A549 (cell line): ENCODE data around the gene AFF1. TPM values are rescaled to one million over a fixed set of nuclear protein-coding genes. Genes with fewer than 3 reads are reported as not detected.
"Not testable (repeated sequence)": the region's sequence is repeated elsewhere in the genome, so short reads cannot be mapped to it uniquely, and the experiment has no call there.

Experiments
- ATAC-seq, 2 experiments: fragments of 200-7000 bp in 1 of 2; fragments of >200 bp in 1 of 2; cut with Nextera tagmentation in 1 of 2; cut with Tn5 transposase in 1 of 2; 3 replicates each; pipeline versions ENCODE4 v1.8.0 to v1.9.1; 2018 to 2020; ENCODE audit warnings: mild to moderate bottlenecking in 1 of 2, moderate library complexity in 1 of 2
- CTCF ChIA-PET: fragments of 300-600 bp; sonication (Branson Sonifier 250); formaldehyde crosslinking; extraction: SDS; loops from one replicate; lab custom pipeline; 2021; ENCODE audit warnings: antibody characterized with exemption, inconsistent platforms; lab: Yijun Ruan, JAX
- POLR2A ChIA-PET: fragments of 350-600 bp; formaldehyde crosslinking; extraction: SDS; loops from one replicate; lab custom pipeline; 2021; ENCODE audit warnings: antibody characterized with exemption, inconsistent platforms; lab: Yijun Ruan, JAX
- DNase-seq, 2 experiments: peaks; one replicate each; pipeline versions ENCODE4 v3.0.0 to v3.0.0-alpha.2; 2011 to 2016; ENCODE audit warnings: low read depth in 1 of 2, low spot score in 1 of 2
- FAIRE-seq: peaks from 2 replicates; lab custom pipeline; 2011; peaks lifted over from hg19 to GRCh38; lab: Jason Lieb, UNC
- H3K27ac ChIP-seq, 2 experiments: fragments of >200 bp; sonication (Bioruptor Twin); formaldehyde crosslinking; 3 replicates each; pipeline ENCODE4 v1.5.1; 2016 to 2017
- H3K4me1 ChIP-seq: fragments of >200 bp; sonication (Bioruptor Twin); formaldehyde crosslinking; 3 replicates; pipeline ENCODE4 v1.6.1; 2016
- H3K4me2 ChIP-seq: fragments of >200 bp; sonication (Bioruptor Twin); formaldehyde crosslinking; 3 replicates; pipeline ENCODE4 v1.6.1; 2016
- H3K4me3 ChIP-seq: fragments of >200 bp; sonication (Bioruptor Twin); formaldehyde crosslinking; 3 replicates; pipeline ENCODE4 v1.5.1; 2016
- H3K9me3 ChIP-seq: fragments of >200 bp; sonication (Bioruptor Twin); formaldehyde crosslinking; 3 replicates; pipeline ENCODE4 v1.6.1; 2016
- CBX2 ChIP-seq: fragments of 200-600 bp; sonication (generic); IDR thresholded peaks from 2 replicates; pipeline ENCODE4 v1.6.1; 2016; ENCODE audit warnings: low read depth, mild to moderate bottlenecking, borderline replicate concordance
- CBX8 ChIP-seq: fragments of 200-600 bp; sonication (generic); IDR thresholded peaks from 2 replicates; pipeline ENCODE4 v1.6.1; 2016
- CEBPB ChIP-seq, 2 experiments: fragments of >200 bp in 1 of 2; sonication (Bioruptor Twin) in 1 of 2; formaldehyde crosslinking in 1 of 2; IDR thresholded peaks; 2 replicates each; pipeline ENCODE4 v1.6.1; 2012 to 2016
- CHD2 ChIP-seq: fragments of 150-350 bp; IDR thresholded peaks from 2 replicates; pipeline ENCODE4 v1.6.1; 2014; ENCODE audit warnings: low read length; ENCODE audit not compliant: partially characterized antibody
- CHD4 ChIP-seq: fragments of 200-600 bp; sonication (generic); IDR thresholded peaks from 2 replicates; pipeline ENCODE4 v1.6.1; 2016; ENCODE audit warnings: antibody characterized with exemption, mild to moderate bottlenecking, borderline replicate concordance
- EHF ChIP-seq: fragments of 250-450 bp; sonication (Bioruptor Pico); IDR thresholded peaks from 2 replicates; pipeline ENCODE4 v1.5.0; 2020; ENCODE audit warnings: mild to moderate bottlenecking
- FOSB ChIP-seq: fragments of 250-450 bp; sonication (Bioruptor Pico); IDR thresholded peaks from 2 replicates; pipeline ENCODE4 v1.5.0; 2020; ENCODE audit warnings: mild to moderate bottlenecking, moderate library complexity
- FOSL2 ChIP-seq, 2 experiments: fragments of 450-650 bp in 1 of 2; fragments of >200 bp in 1 of 2; sonication (Bioruptor Twin) in 1 of 2; formaldehyde crosslinking; IDR thresholded peaks; 2 replicates each; pipeline versions ENCODE4 v1.5.0 to v1.6.1; 2016 to 2020; ENCODE audit warnings: mild to moderate bottlenecking in 1 of 2, moderate library complexity in 1 of 2
- FOXS1 ChIP-seq: fragments of 250-450 bp; sonication (Bioruptor Pico); IDR thresholded peaks from 2 replicates; pipeline ENCODE4 v1.5.0; 2020; ENCODE audit warnings: mild to moderate bottlenecking, moderate library complexity
- GATA3 ChIP-seq: IDR thresholded peaks from 2 replicates; pipeline ENCODE4 v1.6.1; 2012; ENCODE audit warnings: borderline replicate concordance
- HEYL ChIP-seq: fragments of 250-450 bp; sonication (Bioruptor Pico); IDR thresholded peaks from 2 replicates; pipeline ENCODE4 v1.8.0; 2021; ENCODE audit warnings: mild to moderate bottlenecking, moderate library complexity
- HOXB5 ChIP-seq: fragments of 250-450 bp; sonication (Bioruptor Pico); IDR thresholded peaks from 2 replicates; pipeline ENCODE4 v1.5.0; 2020; ENCODE audit warnings: mild to moderate bottlenecking, moderate library complexity
- KDM1A ChIP-seq: fragments of 200-600 bp; sonication (generic); IDR thresholded peaks from 2 replicates; pipeline ENCODE4 v1.6.1; 2016; ENCODE audit warnings: low read depth, mild to moderate bottlenecking
- KDM5A ChIP-seq: fragments of 200-600 bp; sonication (generic); IDR thresholded peaks from 2 replicates; pipeline ENCODE4 v1.6.1; 2016; ENCODE audit warnings: antibody characterized with exemption, mild to moderate bottlenecking
- MAZ ChIP-seq: fragments of 150-350 bp; IDR thresholded peaks from 2 replicates; pipeline ENCODE4 v1.6.1; 2014; ENCODE audit warnings: antibody characterized with exemption, low read depth, low read length, borderline replicate concordance
- MYC ChIP-seq: IDR thresholded peaks from 2 replicates; pipeline ENCODE4 v1.6.1; 2012; ENCODE audit warnings: mild to moderate bottlenecking, inconsistent platforms, low read length, improper control_type of control experiment, borderline replicate concordance
- PHF8 ChIP-seq: fragments of 200-600 bp; sonication (generic); IDR thresholded peaks from 2 replicates; pipeline ENCODE4 v1.6.1; 2016; ENCODE audit warnings: low read depth, mild to moderate bottlenecking, antibody characterized with exemption, moderate library complexity, borderline replicate concordance
- POLR2A ChIP-seq: IDR thresholded peaks from 2 replicates; pipeline ENCODE4 v1.6.1; 2012; ENCODE audit warnings: mild to moderate bottlenecking, low read length
- POLR2AphosphoS2 ChIP-seq: conservative IDR thresholded peaks from 2 replicates; pipeline ENCODE4 v1.6.1; 2012; ENCODE audit warnings: low read length, improper control_type of control experiment, inconsistent platforms
- RAD21 ChIP-seq, 2 experiments: fragments of >200 bp in 1 of 2; sonication (Bioruptor Twin) in 1 of 2; formaldehyde crosslinking in 1 of 2; IDR thresholded peaks in 1 of 2; conservative IDR thresholded peaks in 1 of 2; 2 replicates in 1 of 2; 3 replicates in 1 of 2; pipeline ENCODE4 v1.6.1; 2012 to 2018; ENCODE audit warnings: inconsistent platforms in 1 of 2
- RARB ChIP-seq: fragments of 250-450 bp; sonication (Bioruptor Pico); IDR thresholded peaks from 2 replicates; pipeline ENCODE4 v1.8.0; 2021; ENCODE audit warnings: mild to moderate bottlenecking, moderate library complexity
- RFX5 ChIP-seq: fragments of 450-650 bp; IDR thresholded peaks from 2 replicates; pipeline ENCODE4 v1.7.1; 2014; ENCODE audit warnings: antibody characterized with exemption, mild to moderate bottlenecking, moderate library complexity
- WGBS: methylation state at CpG from one replicate; pipeline ENCODE4 v1.1.6; 2017; ENCODE audit errors: missing lambda C conversion rate; 5-methylcytosine and 5-hydroxymethylcytosine counted together
- polyA plus RNA-seq, 4 experiments: library from polyadenylated mRNA; depleted of rRNA in 3 of 4; stranded (reverse); fragments of >200 nt; fragmentation: RNase III in 1 of 4; extraction: RNeasy Plus Mini Kit Qiagen cat#74134 plus additional on column Dnase treatment in 1 of 4; gene quantifications; 2 replicates in 3 of 4; 3 replicates in 1 of 4; pipeline ENCODE4 v1.2.3, GENCODE V29; 2011 to 2017
- TF ChIP-seq, protein P1 (sequence below): fragments of 250-450 bp; sonication (Bioruptor Pico); IDR thresholded peaks from 2 replicates; pipeline ENCODE4 v1.5.0; 2021; ENCODE audit warnings: mild to moderate bottlenecking, moderate library complexity, borderline replicate concordance
- TF ChIP-seq, protein P2 (sequence below): fragments of >200 bp; sonication (Bioruptor Twin); formaldehyde crosslinking; IDR thresholded peaks from 3 replicates; pipeline ENCODE4 v1.5.1; 2016
- TF ChIP-seq, protein P3 (sequence below): IDR thresholded peaks from 2 replicates; pipeline ENCODE4 v1.6.1; 2012
- TF ChIP-seq, protein P4 (sequence below): fragments of 250-450 bp; sonication (Bioruptor Pico); IDR thresholded peaks from 2 replicates; pipeline ENCODE4 v1.5.0; 2020; ENCODE audit warnings: low read depth, mild to moderate bottlenecking, moderate library complexity

AFF1 gene
- polyA plus RNA-seq, 2 of the 4 experiments (the other 2 are of a cell fraction), result 13.7 to 15.4 TPM

DNA sequence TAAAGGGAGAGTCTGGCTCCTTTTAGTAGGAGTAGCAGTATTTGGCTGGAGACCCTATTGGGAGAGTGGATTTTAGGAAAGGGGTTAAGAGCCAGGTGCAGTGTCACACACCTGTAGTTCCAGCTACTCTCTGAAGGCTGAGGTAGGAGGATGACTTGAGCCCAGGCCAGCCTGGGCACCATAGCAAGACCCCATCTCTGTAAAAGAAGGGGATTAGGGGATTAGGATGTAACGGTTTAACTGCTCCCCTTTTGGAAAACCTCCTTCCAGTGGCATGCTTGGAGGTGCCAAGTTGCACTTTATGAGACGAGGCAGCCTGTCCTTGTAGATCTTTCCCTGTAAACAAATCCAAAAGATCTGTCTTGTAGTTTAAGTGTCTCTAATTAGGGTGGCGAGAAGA is 145.7 kb downstream of the AFF1 start:
- ChIA-PET POLR2A (no interaction called here), CTCF (interaction anchor here (1.3 to 1.8 kb wide), 2 partner anchors 11 to 13 kb away, joined by 3 to 13 read pairs; no protein-coding TSS in a partner anchor)
- DNase-seq (no peak), FAIRE-seq (no peak), ATAC-seq (no peak)
- H3K9me3 ChIP-seq, result no peaks in the 10 kb centered on the region
- no peak overlapping the region for H3K27ac ChIP-seq
- H3K4me1 ChIP-seq, result peaks cover 23% of the 10 kb centered on the region; the same call in 1 of the 3 replicates
- no peak for TF ChIP-seq MYC
- TF ChIP-seq FOXS1 (CRISPR knock-in tag), result no peak
- TF ChIP-seq, protein P1, sequence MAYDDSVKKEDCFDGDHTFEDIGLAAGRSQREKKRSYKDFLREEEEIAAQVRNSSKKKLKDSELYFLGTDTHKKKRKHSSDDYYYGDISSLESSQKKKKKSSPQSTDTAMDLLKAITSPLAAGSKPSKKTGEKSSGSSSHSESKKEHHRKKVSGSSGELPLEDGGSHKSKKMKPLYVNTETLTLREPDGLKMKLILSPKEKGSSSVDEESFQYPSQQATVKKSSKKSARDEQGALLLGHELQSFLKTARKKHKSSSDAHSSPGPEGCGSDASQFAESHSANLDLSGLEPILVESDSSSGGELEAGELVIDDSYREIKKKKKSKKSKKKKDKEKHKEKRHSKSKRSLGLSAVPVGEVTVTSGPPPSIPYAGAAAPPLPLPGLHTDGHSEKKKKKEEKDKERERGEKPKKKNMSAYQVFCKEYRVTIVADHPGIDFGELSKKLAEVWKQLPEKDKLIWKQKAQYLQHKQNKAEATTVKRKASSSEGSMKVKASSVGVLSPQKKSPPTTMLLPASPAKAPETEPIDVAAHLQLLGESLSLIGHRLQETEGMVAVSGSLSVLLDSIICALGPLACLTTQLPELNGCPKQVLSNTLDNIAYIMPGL (CRISPR knock-in tag), result no peak
- TF ChIP-seq FOSB (CRISPR knock-in tag), result no peak
- TF ChIP-seq RAD21 (conservative IDR thresholded peaks at IDR 0.05 in 1 of 2, IDR thresholded peaks at IDR 0.05 in 1 of 2), result no peak
- TF ChIP-seq CBX2, result no peak
- no peak for TF ChIP-seq CHD4
- TF ChIP-seq HEYL (CRISPR knock-in tag), result no peak
- TF ChIP-seq HOXB5 (CRISPR knock-in tag), result no peak
- no peak for TF ChIP-seq MAZ
- no peak for TF ChIP-seq CHD2
- TF ChIP-seq, protein P2, sequence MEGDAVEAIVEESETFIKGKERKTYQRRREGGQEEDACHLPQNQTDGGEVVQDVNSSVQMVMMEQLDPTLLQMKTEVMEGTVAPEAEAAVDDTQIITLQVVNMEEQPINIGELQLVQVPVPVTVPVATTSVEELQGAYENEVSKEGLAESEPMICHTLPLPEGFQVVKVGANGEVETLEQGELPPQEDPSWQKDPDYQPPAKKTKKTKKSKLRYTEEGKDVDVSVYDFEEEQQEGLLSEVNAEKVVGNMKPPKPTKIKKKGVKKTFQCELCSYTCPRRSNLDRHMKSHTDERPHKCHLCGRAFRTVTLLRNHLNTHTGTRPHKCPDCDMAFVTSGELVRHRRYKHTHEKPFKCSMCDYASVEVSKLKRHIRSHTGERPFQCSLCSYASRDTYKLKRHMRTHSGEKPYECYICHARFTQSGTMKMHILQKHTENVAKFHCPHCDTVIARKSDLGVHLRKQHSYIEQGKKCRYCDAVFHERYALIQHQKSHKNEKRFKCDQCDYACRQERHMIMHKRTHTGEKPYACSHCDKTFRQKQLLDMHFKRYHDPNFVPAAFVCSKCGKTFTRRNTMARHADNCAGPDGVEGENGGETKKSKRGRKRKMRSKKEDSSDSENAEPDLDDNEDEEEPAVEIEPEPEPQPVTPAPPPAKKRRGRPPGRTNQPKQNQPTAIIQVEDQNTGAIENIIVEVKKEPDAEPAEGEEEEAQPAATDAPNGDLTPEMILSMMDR, result no peak
- no peak overlapping the region for H3K4me2 ChIP-seq
- H3K4me3 ChIP-seq, result no peak overlapping the region
- WGBS, result 98% methylated on average over 3 of the region's 3 CpGs

DNA sequence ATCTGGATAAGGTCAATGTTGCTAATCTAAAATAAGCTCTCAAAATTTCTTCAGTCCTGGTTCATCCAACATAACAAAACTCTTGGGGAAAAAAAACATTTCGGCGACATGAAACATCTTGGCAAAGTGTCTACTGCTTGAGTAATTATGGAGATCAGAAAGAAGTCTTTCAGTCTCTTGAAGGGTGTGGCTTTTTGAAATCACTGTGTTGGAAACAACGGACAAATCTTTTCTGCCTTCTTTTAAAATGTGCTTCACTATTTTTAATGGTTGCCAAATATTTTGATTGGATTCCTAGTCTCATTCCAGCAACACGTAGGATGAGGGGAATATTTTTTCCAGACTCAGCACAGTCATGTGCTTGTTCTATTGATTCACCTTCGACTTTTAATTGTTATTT is 147.0 kb downstream of the AFF1 start:
- CTCF ChIA-PET, result interaction anchor here (1.3 kb wide), 1 partner anchor 9 kb away, joined by 3 read pairs; no protein-coding TSS in a partner anchor
- ATAC-seq (no peak), FAIRE-seq (no peak)
- WGBS, result 86% methylated on average over 5 of the region's 5 CpGs
- no peak overlapping the region for H3K4me2 ChIP-seq
- TF ChIP-seq KDM1A, result no peak
- no peak for TF ChIP-seq PHF8
- TF ChIP-seq, protein P1 (CRISPR knock-in tag), result no peak
- TF ChIP-seq CBX8, result no peak
- no peak for TF ChIP-seq CEBPB (IDR thresholded peaks at IDR 0.05)
- TF ChIP-seq FOXS1 (CRISPR knock-in tag), result no peak
- no peak for TF ChIP-seq CHD4
- no peak for TF ChIP-seq GATA3
- TF ChIP-seq RARB (CRISPR knock-in tag), result no peak
- no peak for TF ChIP-seq RFX5
- no peak for TF ChIP-seq MAZ
- no peak for TF ChIP-seq KDM5A
- no peak for TF ChIP-seq EHF
- TF ChIP-seq, protein P2, result no peak
- no peak for TF ChIP-seq FOSL2 (IDR thresholded peaks at IDR 0.05)
- TF ChIP-seq FOSL2 (CRISPR knock-in tag; IDR thresholded peaks at IDR 0.05), result no peak
- TF ChIP-seq, protein P3, sequence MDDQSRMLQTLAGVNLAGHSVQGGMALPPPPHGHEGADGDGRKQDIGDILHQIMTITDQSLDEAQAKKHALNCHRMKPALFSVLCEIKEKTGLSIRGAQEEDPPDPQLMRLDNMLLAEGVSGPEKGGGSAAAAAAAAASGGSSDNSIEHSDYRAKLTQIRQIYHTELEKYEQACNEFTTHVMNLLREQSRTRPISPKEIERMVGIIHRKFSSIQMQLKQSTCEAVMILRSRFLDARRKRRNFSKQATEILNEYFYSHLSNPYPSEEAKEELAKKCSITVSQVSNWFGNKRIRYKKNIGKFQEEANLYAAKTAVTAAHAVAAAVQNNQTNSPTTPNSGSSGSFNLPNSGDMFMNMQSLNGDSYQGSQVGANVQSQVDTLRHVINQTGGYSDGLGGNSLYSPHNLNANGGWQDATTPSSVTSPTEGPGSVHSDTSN, result no peak
- no peak for TF ChIP-seq POLR2AphosphoS2
- no peak for TF ChIP-seq POLR2A
- TF ChIP-seq, protein P4, sequence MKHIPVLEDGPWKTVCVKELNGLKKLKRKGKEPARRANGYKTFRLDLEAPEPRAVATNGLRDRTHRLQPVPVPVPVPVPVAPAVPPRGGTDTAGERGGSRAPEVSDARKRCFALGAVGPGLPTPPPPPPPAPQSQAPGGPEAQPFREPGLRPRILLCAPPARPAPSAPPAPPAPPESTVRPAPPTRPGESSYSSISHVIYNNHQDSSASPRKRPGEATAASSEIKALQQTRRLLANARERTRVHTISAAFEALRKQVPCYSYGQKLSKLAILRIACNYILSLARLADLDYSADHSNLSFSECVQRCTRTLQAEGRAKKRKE (CRISPR knock-in tag), result no peak
- TF ChIP-seq, all 56 proteins: peak for 0
- no peak overlapping the region for H3K4me3 ChIP-seq
- H3K27ac ChIP-seq, result no peak overlapping the region
- H3K4me1 ChIP-seq, result peaks cover 15% of the 10 kb centered on the region; the same call in 1 of the 3 replicates
- POLR2A ChIA-PET, result no interaction called here
- no peaks in the 10 kb centered on the region for H3K9me3 ChIP-seq
- no peak for DNase-seq

DNA sequence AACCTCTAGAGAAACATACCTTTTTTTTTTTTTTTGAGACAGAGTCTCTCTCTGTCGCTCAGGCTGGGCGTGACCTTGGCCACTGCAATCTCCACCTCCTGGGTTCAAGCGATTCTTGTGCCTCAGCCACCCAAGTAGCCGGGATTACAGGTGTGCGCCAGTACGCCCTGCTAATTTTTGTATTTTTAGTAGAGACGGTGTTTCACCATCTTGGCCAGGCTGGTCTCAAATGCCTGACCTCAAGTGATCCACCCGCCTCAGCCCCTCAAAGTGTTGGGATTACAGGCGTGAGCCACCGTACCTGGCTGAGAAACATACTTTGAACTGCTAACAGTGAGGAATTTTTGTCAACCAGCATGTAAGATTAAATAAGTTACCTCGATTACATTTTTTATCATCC is 150.9 kb downstream of the AFF1 start:
- not testable (repeated sequence) for FAIRE-seq

More for the DNA sequence above, 150.9 kb downstream of the AFF1 start:
- H3K4me2 ChIP-seq, H3K27ac ChIP-seq, H3K9me3 ChIP-seq, DNase-seq, POLR2A ChIA-PET, H3K4me1 ChIP-seq, CTCF ChIA-PET, H3K4me3 ChIP-seq, ATAC-seq: not testable (repeated sequence)
- 92% methylated on average over 11 of the region's 11 CpGs for WGBS
